Endothelial cell of umbilical vein (primary cell): Measurements from ENCODE around the gene LDLRAD4. TPM values are rescaled to one million over a fixed set of nuclear protein-coding genes. Genes with fewer than 3 reads are reported as not detected.

Experiments used
- BruUV-seq: library from RNA; stranded (reverse); fragments of 400-500 nt; replicated peaks from 2 replicates; lab custom pipeline; 2021; lab: Mats Ljungman, UMichigan
- CTCF ChIA-PET: fragments of 300-600, 350-600 bp; sonication (Branson Sonifier 250); formaldehyde crosslinking; loops from one replicate; lab custom pipeline; 2021; ENCODE audit warnings: antibody characterized with exemption, inconsistent platforms; lab: Charles Lee
- POLR2A ChIA-PET: fragments of 300-600, 350-600 bp; sonication (Branson Sonifier 250); formaldehyde crosslinking; loops from one replicate; lab custom pipeline; 2021; ENCODE audit warnings: antibody characterized with exemption, inconsistent platforms; lab: Charles Lee
- DNase-seq: peaks from one replicate; pipeline ENCODE4 v3.0.0-alpha.2; 2011; ENCODE audit warnings: low read depth, low spot score
- FAIRE-seq: peaks from 2 replicates; lab custom pipeline; 2011; peaks lifted over from hg19 to GRCh38; lab: Jason Lieb, UNC
- H2AFZ ChIP-seq: 2 replicates; pipeline ENCODE4 v1.6.0; 2012; ENCODE audit warnings: low read depth, low read length, control low read depth, inconsistent platforms
- H3K27ac ChIP-seq: 2 replicates; pipeline ENCODE4 v1.5.1; 2011; ENCODE audit warnings: low read depth, mild to moderate bottlenecking, control low read depth, low read length, moderate library complexity; ENCODE audit not compliant: insufficient read depth
- H3K27me3 ChIP-seq, 2 experiments: 2 replicates each; pipeline versions ENCODE4 v1.6.0 to v1.6.1; 2011; ENCODE audit warnings: low read length in 2 of 2, mixed read lengths in 1 of 2; ENCODE audit not compliant: control insufficient read depth in 2 of 2, insufficient read depth in 2 of 2
- H3K36me3 ChIP-seq, 2 experiments: 2 replicates in 1 of 2; 3 replicates in 1 of 2; pipeline ENCODE4 v1.5.1; 2011; ENCODE audit warnings: low read length in 2 of 2, mild to moderate bottlenecking in 1 of 2, moderate library complexity in 1 of 2; ENCODE audit not compliant: control insufficient read depth in 2 of 2, insufficient read depth in 2 of 2; ENCODE audit errors: extremely low read depth in 1 of 2
- H3K4me1 ChIP-seq: 3 replicates; pipeline ENCODE4 v1.5.1; 2011; ENCODE audit warnings: mild to moderate bottlenecking, low read length; ENCODE audit not compliant: control insufficient read depth, insufficient read depth; ENCODE audit errors: extremely low read depth
- H3K4me2 ChIP-seq: 2 replicates; pipeline ENCODE4 v1.6.1; 2011; ENCODE audit warnings: low read length, control low read depth, mixed read lengths; ENCODE audit not compliant: insufficient read depth
- H3K4me3 ChIP-seq, 3 experiments: fragments of 200-600 bp in 1 of 3; sonication (generic), shearing (Covaris generic) in 1 of 3; replicated peaks in 1 of 3; 2 replicates each; pipeline ENCODE4 v1.5.1; 2011 to 2016; ENCODE audit warnings: control low read depth in 3 of 3, low read length in 3 of 3, mild to moderate bottlenecking in 2 of 3, inconsistent platforms in 1 of 3, low read depth in 1 of 3, moderate library complexity in 1 of 3; ENCODE audit not compliant: insufficient read depth in 1 of 3
- H3K79me2 ChIP-seq: 2 replicates; pipeline ENCODE4 v1.6.0; 2012; ENCODE audit warnings: low read length, inconsistent platforms; ENCODE audit not compliant: control insufficient read depth, insufficient read depth
- H3K9ac ChIP-seq: replicated peaks from 2 replicates; pipeline ENCODE3; 2011; ENCODE audit warnings: low read length, control low read depth; ENCODE audit not compliant: insufficient read depth; ENCODE audit errors: extremely low read depth
- H3K9me1 ChIP-seq: replicated peaks from 3 replicates; pipeline ENCODE4 v1.6.0; 2011; ENCODE audit warnings: mild to moderate bottlenecking, low read length; ENCODE audit not compliant: control insufficient read depth, insufficient read depth; ENCODE audit errors: extremely low read depth
- H3K9me3 ChIP-seq: replicated peaks from 2 replicates; pipeline ENCODE4 v1.5.1; 2012; ENCODE audit warnings: low read length, inconsistent platforms; ENCODE audit not compliant: control insufficient read depth, insufficient read depth
- H4K20me1 ChIP-seq: replicated peaks from 2 replicates; pipeline ENCODE3; 2011; ENCODE audit warnings: mild to moderate bottlenecking, low read length; ENCODE audit not compliant: control insufficient read depth, insufficient read depth; ENCODE audit errors: extremely low read depth
- CTCF ChIP-seq, 2 donors: IDR thresholded peaks; 1 replicate in 1 of 2; 2 replicates in 1 of 2; pipeline ENCODE4 v1.5.1; 2011; ENCODE audit warnings: low read length in 2 of 2, mild to moderate bottlenecking in 2 of 2, moderate library complexity in 2 of 2, control low read depth in 1 of 2, inconsistent platforms in 1 of 2, low read depth in 1 of 2; ENCODE audit not compliant: insufficient read depth in 1 of 2; ENCODE audit errors: extremely low read depth in 1 of 2
- EZH2 ChIP-seq: IDR thresholded peaks from 2 replicates; pipeline ENCODE4 v1.6.1; 2012; ENCODE audit warnings: borderline replicate concordance, low read depth, mild to moderate bottlenecking, moderate library complexity, low read length, inconsistent platforms; ENCODE audit not compliant: severe bottlenecking
- FOS ChIP-seq: IDR thresholded peaks from 2 replicates; pipeline ENCODE4 v1.6.1; 2011; ENCODE audit warnings: mild to moderate bottlenecking, low read length, moderate library complexity, borderline replicate concordance; ENCODE audit not compliant: insufficient read depth
- GATA2 ChIP-seq: IDR thresholded peaks from 2 replicates; pipeline ENCODE4 v1.7.0; 2011; ENCODE audit warnings: low read depth, mild to moderate bottlenecking, moderate library complexity, mixed read lengths, low read length; ENCODE audit not compliant: insufficient read length, insufficient read depth
- JUN ChIP-seq: IDR thresholded peaks from 2 replicates; pipeline ENCODE4 v1.6.1; 2011; ENCODE audit warnings: borderline replicate concordance, low read depth; ENCODE audit not compliant: insufficient read length, insufficient read depth
- MAX ChIP-seq: IDR thresholded peaks from 2 replicates; pipeline ENCODE4 v1.6.1; 2011; ENCODE audit not compliant: insufficient read depth, insufficient read length
- MYC ChIP-seq: IDR thresholded peaks from one replicate; pipeline ENCODE4 v1.6.1; 2011; ENCODE audit warnings: mild to moderate bottlenecking, low read depth, low read length
- POLR2A ChIP-seq: IDR thresholded peaks from 2 replicates; pipeline ENCODE4 v1.6.1; 2012; ENCODE audit warnings: low read depth, mild to moderate bottlenecking, control low read depth, low read length
- POLR2AphosphoS5 ChIP-seq: IDR thresholded peaks from 2 replicates; pipeline ENCODE4 v1.6.1; 2012; ENCODE audit warnings: low read depth, mild to moderate bottlenecking, control low read depth, low read length, moderate library complexity; ENCODE audit not compliant: insufficient read depth
- dilution Hi-C: fragments of 300-500 bp; cut with MboI; formaldehyde crosslinking; loops from one replicate; pipeline ENCODE4 v1.15.0; 2019; ENCODE audit warnings: low sequenced_read_pairs; ENCODE audit not compliant: extremely low pct_ligation_motif_present
- intact Hi-C: fragments of 100-400 bp; cut with micrococcal nuclease; formaldehyde crosslinking; loops from one replicate; pipeline ENCODE4 v1.10.0; 2022
- polyA plus RNA-seq, 4 experiments: library from polyadenylated mRNA; depleted of rRNA in 3 of 4; stranded (reverse) in 3 of 4; unstranded in 1 of 4; fragments of >200 nt; gene quantifications; 2 replicates each; pipeline versions ENCODE4 v1.2.1 to v1.2.3, GENCODE V29; 2011 to 2012; ENCODE audit warnings: missing spikeins in 1 of 4
- total RNA-seq: library from RNA; stranded (reverse); gene quantifications from 2 replicates; pipeline ENCODE4 v1.2.3, GENCODE V29; 2021

The LDLRAD4 gene
- total and polyA plus RNA-seq, 2 donors (not counting 3 experiments of a cell fraction or from before 2014, with no cell fraction given): 5.2 to 6.5 TPM

GRCh38 chr18:13213036-13213795 is 5.3 kb upstream of the LDLRAD4 start:
- Histone ChIP-seq H3K9me1 (no peaks in the 10 kb centered on the region), H3K79me2 (no peaks in the 10 kb centered on the region), H3K9ac (no peak overlapping the region), H3K4me1 (peaks cover 4% of the 10 kb centered on the region), H4K20me1 (no peaks in the 10 kb centered on the region), H3K36me3 (no peaks in the 10 kb centered on the region), H3K9me3 (no peaks in the 10 kb centered on the region), H3K27ac (no peak overlapping the region), H3K27me3 (peaks cover 10 to 33% of the 10 kb centered on the region in 2 experiments), H3K4me3 (no peak overlapping the region), H3K4me2 (no peak overlapping the region), H2AFZ (no peak overlapping the region)
- ChIA-PET CTCF (interaction anchor here (1.1 to 1.8 kb wide), 3 partner anchors 316 to 318 kb away, joined by 4 to 8 read pairs (median 6); no protein-coding TSS in a partner anchor), POLR2A (no interaction called here)
- no peak for TF ChIP-seq MYC
- TF ChIP-seq JUN: no peak
- no peak for TF ChIP-seq FOS
- no peak for TF ChIP-seq POLR2A
- TF ChIP-seq POLR2AphosphoS5: no peak
- TF ChIP-seq GATA2: no peak
- TF ChIP-seq CTCF (IDR thresholded peaks at IDR 0.05; ENCODE audit: extremely low read depth in 1 of 2, insufficient read depth in 1 of 2, low read depth in 1 of 2, low read length in 2 of 2): no peak
- TF ChIP-seq MAX: no peak
- no peak for TF ChIP-seq EZH2
- DNase-seq: no peak
- intact Hi-C loops (no loop called here), dilution Hi-C loops (no loop called here)
- BruUV-seq: no TSS peak
- FAIRE-seq: no peak
